GM18907 (cell line): ENCODE measurements around the gene MTO1.
A peak's percentile ranks its signal among the peaks of the same experiment; 100 is the strongest.
"Not testable (repeated sequence)": the region's sequence is repeated elsewhere in the genome, so short reads cannot be mapped to it uniquely, and the experiment has no call there.

Source experiments
- ATAC-seq: cut with Tn5 transposase; IDR thresholded peaks from one replicate; pipeline ENCODE4 v1.9.1; 2021; ENCODE audit warnings: mild to moderate bottlenecking, moderate library complexity; ENCODE audit not compliant: unreplicated experiment

The MTO1 gene

GRCh38 chr6:73503027-73503772 lies 41.7 kb downstream of the MTO1 start:
- ATAC-seq = no peak

- ATAC-seq = no peak
These were observed 42.6 kb downstream of the MTO1 start for GRCh38 chr6:73504160-73504559.

GRCh38 chr6:73505142-73505541 lies 43.6 kb downstream of the MTO1 start:
- ATAC-seq = no peak

GRCh38 chr6:73505705-73506104 lies 44.2 kb downstream of the MTO1 start:
- ATAC-seq = not testable (repeated sequence)

- no peak for ATAC-seq
These were observed 44.7 kb downstream of the MTO1 start for GRCh38 chr6:73506246-73506645.

- ATAC-seq = no peak
These were observed 47.2 kb downstream of the MTO1 start for GRCh38 chr6:73508776-73509175.

- no peak for ATAC-seq
These were observed 48.3 kb downstream of the MTO1 start for GRCh38 chr6:73509851-73510250.

GRCh38 chr6:73511796-73512195 lies 50.3 kb downstream of the MTO1 start:
- no peak for ATAC-seq

- no peak for ATAC-seq
These were observed 51.9 kb downstream of the MTO1 start for GRCh38 chr6:73513496-73513854.

GRCh38 chr6:73514746-73515110 lies 53.2 kb downstream of the MTO1 start:
- no peak for ATAC-seq

- peak; percentile 43 for ATAC-seq
These were observed 53.7 kb downstream of the MTO1 start for GRCh38 chr6:73515204-73515655.

GRCh38 chr6:73516514-73517489 lies 55.3 kb downstream of the MTO1 start:
- no peak for ATAC-seq

GRCh38 chr6:73518100-73518981 lies 56.8 kb downstream of the MTO1 start:
- not testable (repeated sequence) for ATAC-seq

- ATAC-seq = not testable (repeated sequence)
These were observed 57.7 kb downstream of the MTO1 start for GRCh38 chr6:73518982-73519881.

- ATAC-seq = no peak
These were observed 58.6 kb downstream of the MTO1 start for GRCh38 chr6:73519926-73520687.

- ATAC-seq = peak; percentile 84
These were observed 59.3 kb downstream of the MTO1 start, which contains the start of gene EEF1A1 for GRCh38 chr6:73520688-73521350. Gene EEF1A1, minus strand, starts transcription at chr6:73521032. Its CDS starts 1,006 bp downstream, at chr6:73520026.

GRCh38 chr6:73521351-73521985 lies 59.9 kb downstream of the MTO1 start:
- ATAC-seq = peak; percentile 47
